ENCODE results near the gene CASK. TPM values are rescaled to one million over a fixed set of nuclear protein-coding genes. Genes with fewer than 3 reads are reported as not detected.

The CASK gene
- total and polyA plus RNA-seq, 12 donors, result 4.7 to 53.0 (median 41.3) TPM

DNA sequence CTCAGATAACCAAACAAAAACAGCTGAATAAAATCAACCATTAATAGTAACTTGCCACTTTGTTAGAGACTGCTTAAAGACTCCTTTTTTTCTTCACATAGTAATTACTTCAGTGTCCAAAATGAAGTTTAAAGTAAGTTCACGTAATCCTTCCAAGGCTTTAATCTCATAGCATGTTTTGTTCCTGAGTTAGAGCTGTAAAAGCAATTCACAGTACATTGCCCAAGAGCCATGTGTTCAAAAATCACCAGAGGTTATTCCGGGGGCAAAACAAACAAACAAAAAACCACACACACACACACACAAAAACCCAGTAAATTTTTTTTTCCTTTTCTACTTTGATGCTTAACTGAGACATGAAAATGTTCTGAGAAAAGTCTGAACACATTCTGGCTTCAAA, 193.3 kb downstream of the CASK start:
- WGBS, 4 donors, result 40 to 71% (median 70%) methylated on average over 2 of the region's 2 CpGs
- intact Hi-C loops (cut with DNase I), result no loop called here
- H3K4me3 ChIP-seq, result no peak overlapping the region
- H3K9me3 ChIP-seq (replicated peaks in 1 of 3), result no peaks in the 10 kb centered on the region
- H3K27me3 ChIP-seq, result no peaks in the 10 kb centered on the region
- H3K36me3 ChIP-seq (replicated peaks in 1 of 2), result no peaks in the 10 kb centered on the region
- H3K4me1 ChIP-seq (replicated peaks in 1 of 2), result no peaks in the 10 kb centered on the region
- TF ChIP-seq, protein P1, sequence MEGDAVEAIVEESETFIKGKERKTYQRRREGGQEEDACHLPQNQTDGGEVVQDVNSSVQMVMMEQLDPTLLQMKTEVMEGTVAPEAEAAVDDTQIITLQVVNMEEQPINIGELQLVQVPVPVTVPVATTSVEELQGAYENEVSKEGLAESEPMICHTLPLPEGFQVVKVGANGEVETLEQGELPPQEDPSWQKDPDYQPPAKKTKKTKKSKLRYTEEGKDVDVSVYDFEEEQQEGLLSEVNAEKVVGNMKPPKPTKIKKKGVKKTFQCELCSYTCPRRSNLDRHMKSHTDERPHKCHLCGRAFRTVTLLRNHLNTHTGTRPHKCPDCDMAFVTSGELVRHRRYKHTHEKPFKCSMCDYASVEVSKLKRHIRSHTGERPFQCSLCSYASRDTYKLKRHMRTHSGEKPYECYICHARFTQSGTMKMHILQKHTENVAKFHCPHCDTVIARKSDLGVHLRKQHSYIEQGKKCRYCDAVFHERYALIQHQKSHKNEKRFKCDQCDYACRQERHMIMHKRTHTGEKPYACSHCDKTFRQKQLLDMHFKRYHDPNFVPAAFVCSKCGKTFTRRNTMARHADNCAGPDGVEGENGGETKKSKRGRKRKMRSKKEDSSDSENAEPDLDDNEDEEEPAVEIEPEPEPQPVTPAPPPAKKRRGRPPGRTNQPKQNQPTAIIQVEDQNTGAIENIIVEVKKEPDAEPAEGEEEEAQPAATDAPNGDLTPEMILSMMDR (IDR thresholded peaks at IDR 0.05), result no peak
- no peak for TF ChIP-seq POLR2A (IDR thresholded peaks at IDR 0.05)
- no peak for DNase-seq
- H3K27ac ChIP-seq, result no peak overlapping the region

DNA sequence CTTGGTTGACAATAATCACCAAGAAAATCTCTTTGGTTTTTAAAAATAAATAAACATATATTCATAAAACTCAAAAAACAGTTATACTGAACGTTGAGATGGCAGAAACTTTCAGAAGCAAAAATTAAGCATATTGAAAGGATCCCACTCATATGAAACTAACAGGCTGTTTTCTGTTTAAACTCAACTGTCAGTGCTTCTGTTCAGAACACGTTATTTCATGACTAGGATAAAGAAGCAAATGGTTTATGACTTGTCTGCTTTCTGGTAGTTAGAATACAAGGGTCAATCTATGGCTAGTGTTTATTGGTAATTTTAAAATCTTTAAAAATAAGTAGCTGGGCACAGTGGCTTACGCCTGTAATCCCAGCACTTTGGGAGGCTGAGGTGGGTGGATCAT, 195.2 kb downstream of the CASK start:
- Histone ChIP-seq H3K36me3 (replicated peaks in 1 of 2) (no peaks in the 10 kb centered on the region), H3K27me3 (peaks cover 3% of the 10 kb centered on the region), H3K4me1 (replicated peaks in 1 of 2) (no peaks in the 10 kb centered on the region), H3K4me3 (no peak overlapping the region), H3K27ac (no peak overlapping the region), H3K9me3 (replicated peaks in 1 of 3) (no peaks in the 10 kb centered on the region)
- intact Hi-C loops (cut with DNase I), result no loop called here
- DNase-seq, result no peak
- TF ChIP-seq, protein P1 (IDR thresholded peaks at IDR 0.05), result no peak
- no peak for TF ChIP-seq POLR2A (IDR thresholded peaks at IDR 0.05)
- WGBS, 4 donors, result 58 to 87% (median 75%) methylated on average over 3 of the region's 3 CpGs

DNA sequence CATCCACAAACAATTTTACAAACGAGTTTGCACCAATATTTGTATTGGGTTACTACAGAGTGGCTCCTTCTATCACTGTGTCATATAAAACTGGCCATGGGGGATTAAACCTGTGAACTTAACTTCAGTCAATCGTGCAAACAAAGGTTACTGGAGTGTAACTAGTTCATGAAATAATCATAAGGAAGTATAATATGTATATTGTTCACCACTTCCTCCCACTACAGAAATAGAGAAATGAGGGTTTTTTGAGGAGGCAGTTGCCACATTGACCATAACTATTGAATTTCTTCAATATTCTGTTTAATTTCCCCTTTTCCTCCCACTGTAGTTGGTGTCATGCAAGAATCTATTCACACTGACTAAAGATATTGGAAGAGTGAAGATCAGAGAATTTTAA, 199.5 kb downstream of the CASK start, which contains the start of gene GPR82:
TSS of gene GPR82 (plus strand) at position 356 of the 400 bp plus-strand sequence. CDS start 2,846 bp downstream, outside the sequence.
- DNase-seq, result no peak
- H3K27me3 ChIP-seq, result peaks cover 3% of the 10 kb centered on the region
- H3K4me1 ChIP-seq (replicated peaks in 1 of 2), result no peaks in the 10 kb centered on the region
- intact Hi-C loops (cut with DNase I), result no loop called here
- TF ChIP-seq, protein P1 (IDR thresholded peaks at IDR 0.05), result no peak
- no peak for TF ChIP-seq POLR2A (IDR thresholded peaks at IDR 0.05)
- no peaks in the 10 kb centered on the region for H3K9me3 ChIP-seq (replicated peaks in 1 of 3)
- no peaks in the 10 kb centered on the region for H3K36me3 ChIP-seq (replicated peaks in 1 of 2)
- WGBS, 4 donors, result 39 to 75% (median 60%) methylated on average over 2 of the region's 2 CpGs
- no peak within 1 kb of the TSS for H3K4me3 ChIP-seq
- peak within 1 kb of the TSS in 1 of 5 donors; percentile 54 for H3K27ac ChIP-seq

DNA sequence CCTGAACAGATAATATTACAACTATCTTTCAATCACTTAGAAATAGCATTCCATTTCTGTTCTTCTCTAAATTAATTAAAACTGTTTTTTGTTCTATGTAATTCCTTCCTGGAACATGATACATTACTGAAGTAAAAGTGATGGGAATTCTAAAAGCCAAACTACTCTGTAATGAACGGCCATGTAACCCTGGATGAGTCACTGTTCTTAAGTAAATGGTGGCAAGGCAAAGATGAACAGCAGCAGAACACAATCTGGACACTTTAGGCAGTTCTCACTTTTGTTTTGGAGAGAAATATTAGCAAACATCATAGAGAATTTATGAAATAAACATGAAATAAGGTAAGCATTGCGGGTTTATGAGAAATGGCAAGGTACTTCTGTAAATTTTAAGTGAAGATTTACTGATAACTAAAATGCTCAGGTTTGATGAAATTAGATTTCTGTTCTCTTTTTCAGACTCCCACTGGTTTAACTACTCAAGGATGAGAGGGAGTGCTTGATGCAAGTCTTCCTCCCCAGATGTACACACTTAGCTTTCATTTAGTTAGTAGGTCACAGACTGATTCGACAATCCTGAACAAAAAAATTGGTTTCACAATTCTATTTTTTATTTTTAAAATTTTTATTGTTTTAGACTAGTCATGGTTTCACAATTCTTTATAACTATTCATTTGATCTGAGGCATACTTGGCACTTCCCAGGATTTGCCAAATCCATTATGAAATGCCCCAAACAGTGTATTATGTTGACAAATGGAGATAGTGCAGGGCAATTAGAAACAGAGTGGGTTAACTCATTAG, 200.3 kb downstream of the CASK start:
- H3K36me3 ChIP-seq (replicated peaks in 1 of 2), result no peaks in the 10 kb centered on the region
- H3K9me3 ChIP-seq (replicated peaks in 1 of 3), result no peaks in the 10 kb centered on the region
- TF ChIP-seq, protein P1 (IDR thresholded peaks at IDR 0.05), result no peak
- TF ChIP-seq POLR2A (IDR thresholded peaks at IDR 0.05), result no peak
- intact Hi-C loops (cut with DNase I), result no loop called here
- peak in 1 of 7 donors; percentile 10 for DNase-seq
- no peaks in the 10 kb centered on the region for H3K4me1 ChIP-seq (replicated peaks in 1 of 2)
- no peak overlapping the region for H3K4me3 ChIP-seq
- 54 to 57% (median 56%) methylated on average over 3 of the region's 3 CpGs for WGBS, 4 donors
- H3K27me3 ChIP-seq, result peaks cover 3% of the 10 kb centered on the region
- peak overlapping the region in 1 of 5 donors; percentile 54 for H3K27ac ChIP-seq

All from adrenal gland (tissue), 12 donors.